Trophoblast cell (in vitro differentiated cells and primary cell): Measurements from ENCODE around the gene ZNF821.

Experiments
- DNase-seq, 2 donors: peaks; one replicate each; pipeline ENCODE4 v3.0.0-alpha.2; 2016
- H2AFZ ChIP-seq: 2 replicates; pipeline ENCODE4 v1.6.1; 2013; ENCODE audit warnings: low read length, moderate library complexity, mild to moderate bottlenecking; ENCODE audit not compliant: insufficient read depth, poor library complexity
- H2AK5ac ChIP-seq: 2 replicates; pipeline ENCODE4 v1.6.1; 2013; ENCODE audit warnings: mild to moderate bottlenecking, low read length
- H2BK120ac ChIP-seq: 2 replicates; pipeline ENCODE4 v1.6.1; 2013; ENCODE audit warnings: low read length, mild to moderate bottlenecking, moderate library complexity; ENCODE audit not compliant: insufficient read depth, poor library complexity
- H2BK12ac ChIP-seq: 2 replicates; pipeline ENCODE4 v1.6.1; 2013; ENCODE audit warnings: mild to moderate bottlenecking, low read length, moderate library complexity
- H2BK5ac ChIP-seq: 2 replicates; pipeline ENCODE4 v1.6.1; 2013; ENCODE audit warnings: low read length, low read depth, moderate library complexity, mild to moderate bottlenecking; ENCODE audit not compliant: poor library complexity
- H3K14ac ChIP-seq: 2 replicates; pipeline ENCODE4 v1.6.1; 2013; ENCODE audit warnings: mild to moderate bottlenecking, low read length
- H3K18ac ChIP-seq: 2 replicates; pipeline ENCODE4 v1.6.1; 2013; ENCODE audit warnings: mild to moderate bottlenecking, low read length
- H3K23ac ChIP-seq: 2 replicates; pipeline ENCODE4 v1.6.1; 2013; ENCODE audit warnings: low read length
- H3K27ac ChIP-seq: 2 replicates; pipeline ENCODE4 v1.5.1; 2013; ENCODE audit warnings: low read depth, mild to moderate bottlenecking, inconsistent platforms, low read length, moderate library complexity
- H3K27me3 ChIP-seq: 2 replicates; pipeline ENCODE4 v1.6.1; 2013; ENCODE audit warnings: inconsistent platforms, mild to moderate bottlenecking, low read length, moderate library complexity; ENCODE audit not compliant: insufficient read depth
- H3K36me3 ChIP-seq, 2 experiments: 1 replicate in 1 of 2; 2 replicates in 1 of 2; pipeline ENCODE4 v1.6.1; 2013; ENCODE audit warnings: low read length in 2 of 2, mild to moderate bottlenecking in 2 of 2, moderate library complexity in 1 of 2; ENCODE audit not compliant: insufficient read depth in 2 of 2, control insufficient read depth in 1 of 2
- H3K4ac ChIP-seq: 2 replicates; pipeline ENCODE4 v1.6.1; 2013; ENCODE audit warnings: low read depth, mild to moderate bottlenecking, low read length, moderate library complexity
- H3K4me1 ChIP-seq, 2 experiments: 1 replicate in 1 of 2; 2 replicates in 1 of 2; pipeline ENCODE4 v1.6.1; 2013; ENCODE audit warnings: low read length in 2 of 2, mild to moderate bottlenecking in 2 of 2, moderate library complexity in 1 of 2; ENCODE audit not compliant: insufficient read depth in 2 of 2, control insufficient read depth in 1 of 2
- H3K4me2 ChIP-seq: 2 replicates; pipeline ENCODE4 v1.6.1; 2013; ENCODE audit warnings: inconsistent platforms, mild to moderate bottlenecking, low read length, moderate library complexity
- H3K4me3 ChIP-seq: 2 replicates; pipeline ENCODE4 v1.5.1; 2013; ENCODE audit warnings: mild to moderate bottlenecking, low read depth, low read length, inconsistent platforms
- H3K79me1 ChIP-seq: one replicate; pipeline ENCODE4 v1.6.1; 2013; ENCODE audit warnings: low read length
- H3K79me2 ChIP-seq: 2 replicates; pipeline ENCODE4 v1.6.1; 2013; ENCODE audit warnings: low read length, mild to moderate bottlenecking; ENCODE audit not compliant: control insufficient read depth, insufficient read depth, poor library complexity
- H3K9ac ChIP-seq: 2 replicates; pipeline ENCODE4 v1.6.1; 2013; ENCODE audit warnings: mild to moderate bottlenecking, low read length
- H3K9me3 ChIP-seq: 2 replicates; pipeline ENCODE4 v1.6.1; 2013; ENCODE audit warnings: low read depth, mild to moderate bottlenecking, control low read depth, inconsistent platforms, low read length; ENCODE audit not compliant: insufficient read depth
- H4K12ac ChIP-seq: 2 replicates; pipeline ENCODE4 v1.6.1; 2013; ENCODE audit warnings: low read depth, mild to moderate bottlenecking, low read length, moderate library complexity
- H4K8ac ChIP-seq: 2 replicates; pipeline ENCODE4 v1.6.1; 2013; ENCODE audit warnings: low read depth, mild to moderate bottlenecking, low read length, moderate library complexity
- H4K91ac ChIP-seq: one replicate; pipeline ENCODE4 v1.6.1; 2013; ENCODE audit warnings: low read depth, mild to moderate bottlenecking, low read length, moderate library complexity
- WGBS: extraction: QIAGEN DNeasy Blood & Tissue Kit; methylation state at CpG from one replicate; pipeline ENCODE4 v1.1.7; 2013; ENCODE audit warnings: missing lambda C conversion rate; ENCODE audit not compliant: insufficient read length, insufficient coverage; ENCODE audit errors: extremely low coverage; 5-methylcytosine and 5-hydroxymethylcytosine counted together

ZNF821 gene

GRCh38 chr16:71848622-71849021 is 35.4 kb downstream of the ZNF821 start:
- H3K18ac ChIP-seq, result no peak overlapping the region
- H2BK120ac ChIP-seq, result no peak overlapping the region
- H3K27ac ChIP-seq, result no peak overlapping the region
- H2AFZ ChIP-seq, result no peak overlapping the region
- H4K12ac ChIP-seq, result no peak overlapping the region
- H2BK5ac ChIP-seq, result no peak overlapping the region
- H3K4me3 ChIP-seq, result no peak overlapping the region
- H3K4ac ChIP-seq, result no peak overlapping the region
- no peak overlapping the region for H2AK5ac ChIP-seq
- H2BK12ac ChIP-seq, result no peak overlapping the region
- H3K27me3 ChIP-seq, result no peaks in the 10 kb centered on the region
- peaks cover 5 to 16% of the 10 kb centered on the region in 2 experiments for H3K4me1 ChIP-seq
- no peak overlapping the region for H3K23ac ChIP-seq
- no peak for DNase-seq
- H3K9me3 ChIP-seq, result no peaks in the 10 kb centered on the region
- H3K14ac ChIP-seq, result no peak overlapping the region
- H3K36me3 ChIP-seq, result peaks cover 29 to 40% of the 10 kb centered on the region in 2 experiments
- H3K4me2 ChIP-seq, result no peak overlapping the region
- H4K8ac ChIP-seq, result no peak overlapping the region
- peaks cover 8% of the 10 kb centered on the region for H3K79me1 ChIP-seq
- H3K79me2 ChIP-seq, result peaks cover 12% of the 10 kb centered on the region
- no peak overlapping the region for H3K9ac ChIP-seq
- no peak overlapping the region for H4K91ac ChIP-seq
- no CpG with 5 or more reads among the region's 6 CpGs for WGBS

- Histone ChIP-seq H2AFZ (no peak overlapping the region), H3K4me1 (peaks cover 0 to 5% of the 10 kb centered on the region in 2 experiments), H3K18ac (no peak overlapping the region), H2AK5ac (no peak overlapping the region), H2BK5ac (no peak overlapping the region), H3K4me3 (no peak overlapping the region), H3K14ac (no peak overlapping the region), H3K36me3 (peaks cover 29 to 36% of the 10 kb centered on the region in 2 experiments), H4K12ac (no peak overlapping the region), H3K4ac (peak overlapping the region; percentile 96), H2BK120ac (no peak overlapping the region), H2BK12ac (no peak overlapping the region), H3K27me3 (no peaks in the 10 kb centered on the region), H4K91ac (no peak overlapping the region), H3K27ac (no peak overlapping the region), H3K4me2 (peak overlapping the region; percentile 90), H3K23ac (no peak overlapping the region), H3K9me3 (no peaks in the 10 kb centered on the region), H3K9ac (peak overlapping the region; percentile 55), H3K79me1 (peaks cover 8% of the 10 kb centered on the region), H4K8ac (no peak overlapping the region), H3K79me2 (peaks cover 12% of the 10 kb centered on the region)
- WGBS, result no CpG with 5 or more reads among the region's 3 CpGs
- DNase-seq, result no peak
Measured at GRCh38 chr16:71847096-71847495, 36.9 kb downstream of the ZNF821 start.

GRCh38 chr16:71846431-71846830 is 37.6 kb downstream of the ZNF821 start:
- H2AFZ ChIP-seq, result peak overlapping the region; percentile 37
- peaks cover 12% of the 10 kb centered on the region for H3K79me2 ChIP-seq
- peaks cover 24 to 31% of the 10 kb centered on the region in 2 experiments for H3K36me3 ChIP-seq
- no peak overlapping the region for H2AK5ac ChIP-seq
- H2BK120ac ChIP-seq, result no peak overlapping the region
- H3K27me3 ChIP-seq, result no peaks in the 10 kb centered on the region
- peak overlapping the region; percentile 96 for H4K8ac ChIP-seq
- H3K4me2 ChIP-seq, result peak overlapping the region; percentile 90
- H3K23ac ChIP-seq, result no peak overlapping the region
- H2BK5ac ChIP-seq, result no peak overlapping the region
- peak overlapping the region; percentile 83 for H4K91ac ChIP-seq
- H3K27ac ChIP-seq, result no peak overlapping the region
- H3K9me3 ChIP-seq, result no peaks in the 10 kb centered on the region
- WGBS, result no CpG with 5 or more reads among the region's 20 CpGs
- no peak for DNase-seq
- H3K4ac ChIP-seq, result peak overlapping the region; percentile 96
- peaks cover 8% of the 10 kb centered on the region for H3K79me1 ChIP-seq
- peak overlapping the region; percentile 87 for H3K14ac ChIP-seq
- H3K4me3 ChIP-seq, result peak overlapping the region; percentile 97
- peak overlapping the region; percentile 77 for H3K9ac ChIP-seq
- H3K18ac ChIP-seq, result no peak overlapping the region
- H2BK12ac ChIP-seq, result no peak overlapping the region
- peaks cover 0 to 5% of the 10 kb centered on the region in 2 experiments for H3K4me1 ChIP-seq
- no peak overlapping the region for H4K12ac ChIP-seq

GRCh38 chr16:71845639-71846430 is 38.1 kb downstream of the ZNF821 start, which contains the start of gene ATXN1L:
Gene ATXN1L, plus strand, starts transcription at chr16:71845976. Its CDS starts 3,765 bp downstream, at chr16:71849741.
- no peaks in the 10 kb centered on the region for H3K27me3 ChIP-seq
- peak within 1 kb of the TSS; percentile 96 for H3K4ac ChIP-seq
- H4K12ac ChIP-seq, result peak within 1 kb of the TSS; percentile 97
- H2BK120ac ChIP-seq, result peak within 1 kb of the TSS; percentile 85
- H3K4me2 ChIP-seq, result peak within 1 kb of the TSS; percentile 96
- peaks cover 8% of the 10 kb centered on the region for H3K79me1 ChIP-seq
- peaks cover 18 to 25% of the 10 kb centered on the region in 2 experiments for H3K36me3 ChIP-seq
- H3K9ac ChIP-seq, result peak within 1 kb of the TSS; percentile 77
- no peak within 1 kb of the TSS for H3K27ac ChIP-seq
- H2AFZ ChIP-seq, result peak within 1 kb of the TSS; percentile 88
- peak within 1 kb of the TSS; percentile 67 for H2BK5ac ChIP-seq
- peak within 1 kb of the TSS; percentile 81 for H2AK5ac ChIP-seq
- peak within 1 kb of the TSS; percentile 82 for H3K18ac ChIP-seq
- WGBS, result no CpG with 5 or more reads among the region's 62 CpGs
- H3K4me3 ChIP-seq, result peak within 1 kb of the TSS; percentile 97
- no peaks in the 10 kb centered on the region for H3K9me3 ChIP-seq
- no peak within 1 kb of the TSS for H2BK12ac ChIP-seq
- peaks cover 0 to 5% of the 10 kb centered on the region in 2 experiments for H3K4me1 ChIP-seq
- H4K8ac ChIP-seq, result peak within 1 kb of the TSS; percentile 97
- H3K14ac ChIP-seq, result peak within 1 kb of the TSS; percentile 96
- peak; percentile 83 to 97 for DNase-seq
- H4K91ac ChIP-seq, result peak within 1 kb of the TSS; percentile 95
- peaks cover 12% of the 10 kb centered on the region for H3K79me2 ChIP-seq
- no peak within 1 kb of the TSS for H3K23ac ChIP-seq
